ENCODE results near the gene TPK1. TPM values are rescaled to one million over a fixed set of nuclear protein-coding genes. Genes with fewer than 3 reads are reported as not detected.

Gene TPK1
- total RNA-seq, 1 donor from 2014 or later: 16.4 TPM

DNA sequence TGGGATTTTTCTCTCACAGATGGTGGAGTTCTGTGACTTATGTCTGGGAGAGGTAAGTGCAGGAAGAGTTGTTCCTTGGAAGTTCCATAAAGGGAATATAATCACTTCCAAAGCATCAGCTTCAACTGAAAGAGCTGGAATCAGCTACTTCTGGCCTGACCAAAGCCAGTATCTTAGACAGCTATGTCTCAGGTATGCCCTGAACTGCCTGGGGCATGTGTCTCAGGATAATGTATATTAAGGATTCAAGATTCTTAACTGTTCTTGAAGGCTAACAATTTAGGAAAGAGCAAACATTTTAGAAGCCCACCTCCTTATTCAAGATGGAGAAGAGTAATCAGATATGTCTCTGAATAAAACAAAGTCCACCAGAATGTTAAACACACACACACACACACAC lies 420.0 kb downstream of the TPK1 start:
- no peak for DNase-seq (ENCODE audit: low read depth in 2 of 2)

- DNase-seq (ENCODE audit: low read depth in 2 of 2): no peak
These were observed 421.0 kb downstream of the TPK1 start for GRCh38 chr7:144414815-144415214.

DNA sequence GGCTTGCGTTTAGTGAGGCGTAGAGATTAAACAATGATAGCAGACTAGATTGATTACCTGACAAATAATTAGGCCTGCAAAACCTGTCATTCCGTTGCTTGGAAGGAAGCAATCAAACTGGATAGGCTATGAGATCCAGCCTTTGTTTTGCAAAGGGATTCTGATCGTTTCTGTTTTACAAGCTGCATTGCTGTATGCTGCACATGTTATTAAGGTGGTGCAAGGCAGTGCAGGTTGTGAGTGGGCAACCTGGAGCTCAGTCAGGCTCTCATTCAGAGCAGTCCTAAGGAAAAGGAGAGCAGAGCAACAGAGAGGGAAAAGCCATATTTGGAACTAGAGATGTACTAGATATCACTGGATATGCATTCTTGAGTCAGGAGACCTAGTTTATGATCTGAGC lies 425.4 kb downstream of the TPK1 start:
- DNase-seq (ENCODE audit: low read depth in 2 of 2): no peak

DNA sequence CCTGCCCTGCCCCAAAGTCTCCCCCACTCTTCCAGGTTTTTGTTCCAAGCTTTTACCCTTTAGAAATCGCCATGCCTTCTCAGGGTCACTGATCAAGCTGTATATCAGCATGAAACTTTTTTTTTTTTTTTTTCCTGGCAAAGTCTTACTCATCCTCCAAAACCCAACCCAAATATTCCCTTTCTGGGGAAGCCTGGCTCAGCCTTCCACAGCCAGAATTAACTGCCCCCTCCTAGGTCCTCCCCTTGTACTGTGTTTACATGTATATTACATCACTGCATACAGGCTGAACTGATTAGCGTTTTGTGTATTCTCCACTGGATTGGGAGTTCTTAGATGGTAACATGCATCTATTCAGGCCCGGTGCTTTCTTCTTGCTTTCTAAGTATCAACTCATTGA lies 427.7 kb downstream of the TPK1 start:
- DNase-seq (ENCODE audit: low read depth in 2 of 2): no peak

- peak in 1 of 2 donors; percentile 2 for DNase-seq (ENCODE audit: low read depth in 2 of 2)
These were observed 428.5 kb downstream of the TPK1 start for GRCh38 chr7:144407266-144407931.

- DNase-seq (ENCODE audit: low read depth in 2 of 2): no peak
These were observed 430.9 kb downstream of the TPK1 start for GRCh38 chr7:144404946-144405345.

DNA sequence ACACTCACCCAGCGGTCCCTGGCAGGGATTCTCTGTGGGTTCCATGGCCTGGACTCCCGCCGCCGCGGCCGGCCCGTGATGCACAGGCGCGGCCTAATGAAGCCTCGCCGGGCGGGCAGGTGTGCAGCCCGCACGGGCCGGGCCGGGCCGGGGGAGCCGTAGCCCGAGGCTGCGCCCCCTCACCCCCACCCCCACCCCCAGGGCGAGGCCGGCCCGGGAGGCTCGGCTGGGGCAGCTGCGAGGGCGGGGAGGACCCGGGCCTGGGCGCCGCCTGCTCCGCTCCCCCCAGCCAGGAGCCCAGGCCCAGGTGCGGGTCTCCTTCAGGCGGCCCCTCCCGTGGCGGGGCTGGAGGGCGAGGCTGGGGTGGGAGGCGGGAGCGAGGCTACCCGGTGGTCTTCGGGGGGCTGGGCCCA lies 432.2 kb downstream of the TPK1 start, which contains the start of gene NOBOX:
Gene NOBOX (minus strand): TSS at position 45 of the 413 bp plus-strand sequence.
- DNase-seq (ENCODE audit: low read depth in 2 of 2): no peak

DNA sequence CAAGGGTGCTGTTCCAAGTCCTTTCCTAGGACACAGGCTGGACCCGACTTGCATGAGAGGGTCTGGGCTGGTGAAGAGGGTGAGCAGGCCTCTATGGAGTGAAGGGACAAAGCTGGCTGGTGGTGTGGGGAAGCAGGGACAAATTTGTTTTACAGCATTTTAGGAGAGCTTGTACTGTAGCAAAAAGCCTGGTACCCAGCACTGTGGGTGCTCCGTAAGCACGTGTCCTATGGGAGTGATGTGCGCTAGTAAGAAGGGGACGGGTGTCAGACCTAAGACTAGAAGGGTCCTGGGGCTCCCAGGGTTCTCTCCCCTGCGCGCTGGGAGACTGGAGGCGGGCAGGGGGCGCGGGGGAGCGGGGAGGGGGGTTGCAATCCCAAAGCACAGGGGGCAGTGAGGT lies 432.8 kb downstream of the TPK1 start:
- DNase-seq (ENCODE audit: low read depth in 2 of 2): no peak
